SK-N-SH treated with all-trans-retinoic acid at 6 μM for 48 hours (cell line): Measurements from ENCODE around the gene GNA14.
"Not testable (repeated sequence)": the region's sequence is repeated elsewhere in the genome, so short reads cannot be mapped to it uniquely, and the experiment has no call there.

Experiments used
- ATAC-seq: fragments of 200-7000 bp; cut with Tn5 transposase; 3 replicates; pipeline ENCODE4 v1.9.1; 2020; ENCODE audit warnings: mild to moderate bottlenecking, moderate library complexity
- ARNTL ChIP-seq: fragments of 450-650 bp; formaldehyde crosslinking; IDR thresholded peaks from 2 replicates; pipeline ENCODE4 v1.5.0; 2020; ENCODE audit warnings: low read depth, mild to moderate bottlenecking, moderate library complexity, borderline replicate concordance
- BACH2 ChIP-seq: fragments of 250-450 bp; sonication (Bioruptor Pico); IDR thresholded peaks from 2 replicates; pipeline ENCODE4 v1.9.0; 2021; ENCODE audit warnings: mild to moderate bottlenecking, borderline replicate concordance
- CREB5 ChIP-seq: fragments of 250-450 bp; sonication (Bioruptor Pico); IDR thresholded peaks from 2 replicates; pipeline ENCODE4 v1.5.1; 2020; ENCODE audit warnings: low read depth, mild to moderate bottlenecking, moderate library complexity
- CSDC2 ChIP-seq: fragments of 250-450 bp; sonication (Bioruptor Pico); IDR thresholded peaks from 2 replicates; pipeline ENCODE4 v1.5.0; 2020; ENCODE audit warnings: mild to moderate bottlenecking, moderate library complexity
- CSRNP3 ChIP-seq: fragments of 250-450 bp; sonication (Bioruptor Pico); IDR thresholded peaks from 2 replicates; pipeline ENCODE4 v1.5.1; 2021; ENCODE audit warnings: mild to moderate bottlenecking, moderate library complexity
- ESRRG ChIP-seq: fragments of 250-450 bp; sonication (Bioruptor Pico); IDR thresholded peaks from 2 replicates; pipeline ENCODE4 v1.6.1; 2021; ENCODE audit warnings: mild to moderate bottlenecking
- GLIS3 ChIP-seq: fragments of 250-450 bp; sonication (Bioruptor Pico); IDR thresholded peaks from 2 replicates; pipeline ENCODE4 v1.5.0; 2020; ENCODE audit warnings: mild to moderate bottlenecking, moderate library complexity
- ISL1 ChIP-seq: fragments of 250-450 bp; sonication (Bioruptor Pico); IDR thresholded peaks from 2 replicates; pipeline ENCODE4 v2.1.2; 2022; ENCODE audit warnings: mild to moderate bottlenecking, moderate library complexity
- PPARA ChIP-seq: fragments of 250-450 bp; sonication (Bioruptor Pico); IDR thresholded peaks from 2 replicates; pipeline ENCODE4 v1.5.0; 2020; ENCODE audit warnings: mild to moderate bottlenecking, borderline replicate concordance
- RARB ChIP-seq: fragments of 250-450 bp; sonication (Bioruptor Pico); IDR thresholded peaks from 2 replicates; pipeline ENCODE4 v1.8.0; 2021; ENCODE audit warnings: mild to moderate bottlenecking, moderate library complexity
- SNAI2 ChIP-seq: fragments of 250-450 bp; sonication (Bioruptor Pico); IDR thresholded peaks from 2 replicates; pipeline ENCODE4 v1.5.0; 2020; ENCODE audit warnings: mild to moderate bottlenecking, moderate library complexity
- TCF4 ChIP-seq: fragments of 250-450 bp; sonication (Bioruptor Pico); IDR thresholded peaks from 2 replicates; pipeline ENCODE4 v1.8.0; 2021; ENCODE audit warnings: mild to moderate bottlenecking, moderate library complexity, borderline replicate concordance
- TOX ChIP-seq: fragments of 250-450 bp; sonication (Bioruptor Pico); IDR thresholded peaks from 2 replicates; pipeline ENCODE4 v1.8.0; 2021; ENCODE audit warnings: mild to moderate bottlenecking, moderate library complexity, borderline replicate concordance
- ZC3H10 ChIP-seq: fragments of 250-450 bp; sonication (Bioruptor Pico); IDR thresholded peaks from 2 replicates; pipeline ENCODE4 v1.5.1; 2021; ENCODE audit warnings: mild to moderate bottlenecking, moderate library complexity
- ZFP3 ChIP-seq: fragments of 250-450 bp; sonication (Bioruptor Pico); IDR thresholded peaks from 2 replicates; pipeline ENCODE4 v1.5.0; 2020; ENCODE audit warnings: mild to moderate bottlenecking, moderate library complexity
- ZFP30 ChIP-seq: fragments of 450-650 bp; formaldehyde crosslinking; IDR thresholded peaks from 2 replicates; pipeline ENCODE4 v1.5.0; 2022; ENCODE audit warnings: mild to moderate bottlenecking, moderate library complexity
- ZNF70 ChIP-seq: fragments of 450-650 bp; formaldehyde crosslinking; IDR thresholded peaks from 2 replicates; pipeline ENCODE4 v1.5.0; 2020; ENCODE audit warnings: mild to moderate bottlenecking, moderate library complexity
- TF ChIP-seq, protein P1 (sequence below): fragments of 250-450 bp; sonication (Bioruptor Pico); IDR thresholded peaks from 2 replicates; pipeline ENCODE4 v1.8.0; 2020; ENCODE audit warnings: mild to moderate bottlenecking, moderate library complexity, borderline replicate concordance
- TF ChIP-seq, protein P2 (sequence below): fragments of 250-450 bp; sonication (Bioruptor Pico); IDR thresholded peaks from 2 replicates; pipeline ENCODE4 v1.8.0; 2021; ENCODE audit warnings: low read depth, mild to moderate bottlenecking, moderate library complexity, borderline replicate concordance

The GNA14 gene

DNA sequence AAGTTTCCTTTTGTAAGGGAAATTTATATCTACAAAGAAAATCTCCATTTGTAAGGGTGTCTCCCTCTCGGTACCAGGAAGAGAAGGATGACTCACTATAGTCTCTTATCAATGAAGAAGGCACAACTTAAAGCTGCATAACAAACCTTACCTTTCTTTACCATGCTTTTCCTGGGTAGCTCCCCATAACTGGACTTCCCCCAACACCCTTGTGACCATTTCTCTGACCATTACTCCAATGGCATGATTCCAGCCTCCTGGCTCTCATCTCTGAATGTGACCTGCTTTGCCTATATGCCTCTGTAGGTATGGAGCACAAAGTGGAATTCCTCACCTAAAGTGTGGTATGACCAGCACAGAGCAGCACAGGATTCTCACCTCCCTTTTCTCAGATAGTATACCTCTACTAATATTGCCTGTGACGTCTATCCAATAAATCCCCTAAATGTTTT, 62.8 kb downstream of the GNA14 start:
- TF ChIP-seq ZNF70 (CRISPR knock-in tag) (peak; percentile 96), RARB (no peak), ARNTL (CRISPR knock-in tag) (no peak), ESRRG (CRISPR knock-in tag) (no peak)
- no peak for ATAC-seq

DNA sequence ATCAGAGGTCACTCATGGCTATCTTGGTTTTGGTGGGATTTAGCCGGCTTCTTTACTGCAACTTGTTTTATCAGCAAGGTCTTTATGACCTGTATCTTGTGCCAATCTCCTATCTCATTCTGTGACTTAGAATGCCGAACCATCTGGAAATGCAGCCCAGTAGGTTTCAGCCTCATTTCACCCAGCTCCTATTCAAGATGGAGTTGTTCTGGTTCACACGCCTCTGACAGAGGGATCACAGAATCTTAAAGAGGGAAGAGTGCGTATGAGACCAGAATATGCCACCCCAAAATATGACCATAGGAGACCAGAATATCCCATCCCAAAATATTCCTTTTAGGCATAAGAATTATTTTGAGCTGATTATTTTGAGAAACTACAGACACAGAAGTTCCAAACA, 63.2 kb downstream of the GNA14 start:
- ATAC-seq, result not testable (repeated sequence)

DNA sequence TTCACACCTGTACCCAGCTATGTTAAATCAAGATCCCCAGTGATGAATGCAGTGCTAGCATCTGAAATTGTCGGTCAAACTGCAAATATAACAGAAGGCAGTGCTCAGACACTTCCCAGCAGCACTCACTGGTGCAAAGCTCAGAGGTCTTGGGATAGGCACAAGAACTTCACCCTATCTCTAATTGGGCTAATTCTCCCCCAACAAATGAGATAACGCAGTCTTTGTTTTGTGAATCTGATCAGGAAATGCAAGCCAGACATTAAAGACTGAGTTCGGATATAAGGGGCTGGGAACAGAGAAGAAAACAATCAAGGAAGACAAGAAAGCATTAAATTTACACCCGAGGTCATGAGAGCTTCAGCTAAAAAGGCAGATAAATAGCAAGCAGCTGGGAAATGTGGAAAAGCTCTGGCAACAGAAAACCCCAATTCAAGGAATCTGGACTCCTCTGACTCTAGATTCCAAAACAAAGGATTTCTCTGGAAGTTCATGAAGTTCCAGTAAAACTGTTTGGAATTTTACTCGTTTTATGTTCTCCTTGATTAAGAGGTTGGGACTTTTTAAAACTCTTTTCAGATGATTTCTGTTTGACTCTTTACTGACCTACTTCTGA, 65.1 kb downstream of the GNA14 start:
- TF ChIP-seq BACH2 (CRISPR knock-in tag) (no peak), CREB5 (CRISPR knock-in tag) (no peak), PPARA (CRISPR knock-in tag) (no peak), CSDC2 (no peak)
- ATAC-seq, result no peak

GRCh38 chr9:77582525-77582924, 65.6 kb downstream of the GNA14 start:
- no peak for ATAC-seq
- no peak for TF ChIP-seq ZFP30
- no peak for TF ChIP-seq RARB
- TF ChIP-seq BACH2 (CRISPR knock-in tag), result no peak
- no peak for TF ChIP-seq TOX (CRISPR knock-in tag)

GRCh38 chr9:77575785-77576184, 72.3 kb downstream of the GNA14 start:
- TF ChIP-seq ISL1 (CRISPR knock-in tag) (no peak), GLIS3 (no peak), PPARA (CRISPR knock-in tag) (no peak), RARB (no peak), ZFP30 (no peak), TOX (CRISPR knock-in tag) (no peak), ZC3H10 (CRISPR knock-in tag) (no peak), ARNTL (CRISPR knock-in tag) (no peak), TCF4 (CRISPR knock-in tag) (no peak), CSRNP3 (no peak), SNAI2 (no peak)
- TF ChIP-seq, protein P1, sequence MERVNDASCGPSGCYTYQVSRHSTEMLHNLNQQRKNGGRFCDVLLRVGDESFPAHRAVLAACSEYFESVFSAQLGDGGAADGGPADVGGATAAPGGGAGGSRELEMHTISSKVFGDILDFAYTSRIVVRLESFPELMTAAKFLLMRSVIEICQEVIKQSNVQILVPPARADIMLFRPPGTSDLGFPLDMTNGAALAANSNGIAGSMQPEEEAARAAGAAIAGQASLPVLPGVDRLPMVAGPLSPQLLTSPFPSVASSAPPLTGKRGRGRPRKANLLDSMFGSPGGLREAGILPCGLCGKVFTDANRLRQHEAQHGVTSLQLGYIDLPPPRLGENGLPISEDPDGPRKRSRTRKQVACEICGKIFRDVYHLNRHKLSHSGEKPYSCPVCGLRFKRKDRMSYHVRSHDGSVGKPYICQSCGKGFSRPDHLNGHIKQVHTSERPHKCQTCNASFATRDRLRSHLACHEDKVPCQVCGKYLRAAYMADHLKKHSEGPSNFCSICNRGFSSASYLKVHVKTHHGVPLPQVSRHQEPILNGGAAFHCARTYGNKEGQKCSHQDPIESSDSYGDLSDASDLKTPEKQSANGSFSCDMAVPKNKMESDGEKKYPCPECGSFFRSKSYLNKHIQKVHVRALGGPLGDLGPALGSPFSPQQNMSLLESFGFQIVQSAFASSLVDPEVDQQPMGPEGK, result no peak
- ATAC-seq, result no peak

GRCh38 chr9:77569335-77569734, 78.8 kb downstream of the GNA14 start:
- ATAC-seq, result no peak
- TF ChIP-seq ESRRG (CRISPR knock-in tag) (no peak), CREB5 (CRISPR knock-in tag) (no peak), PPARA (CRISPR knock-in tag) (no peak), ZFP3 (CRISPR knock-in tag) (no peak)

DNA sequence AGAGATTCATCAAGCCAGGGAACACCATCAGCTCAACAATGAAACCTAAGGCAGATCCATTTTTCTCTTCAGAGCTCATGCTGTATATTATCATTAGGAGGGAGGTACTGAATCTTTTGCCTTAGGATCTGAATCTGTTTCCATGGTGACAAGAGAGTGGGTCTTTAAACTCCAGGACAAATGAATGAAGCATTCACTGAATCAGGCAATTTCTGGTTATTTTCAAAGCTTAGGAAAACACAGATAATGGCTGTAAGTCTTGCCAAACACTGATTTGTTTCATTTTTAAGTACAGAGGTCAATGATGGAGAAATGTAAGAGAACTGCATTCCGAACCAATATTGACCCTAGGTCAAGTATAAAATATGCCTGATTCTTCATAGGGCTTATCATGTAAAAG, 84.9 kb downstream of the GNA14 start:
- ATAC-seq, result no peak
- TF ChIP-seq, protein P2, sequence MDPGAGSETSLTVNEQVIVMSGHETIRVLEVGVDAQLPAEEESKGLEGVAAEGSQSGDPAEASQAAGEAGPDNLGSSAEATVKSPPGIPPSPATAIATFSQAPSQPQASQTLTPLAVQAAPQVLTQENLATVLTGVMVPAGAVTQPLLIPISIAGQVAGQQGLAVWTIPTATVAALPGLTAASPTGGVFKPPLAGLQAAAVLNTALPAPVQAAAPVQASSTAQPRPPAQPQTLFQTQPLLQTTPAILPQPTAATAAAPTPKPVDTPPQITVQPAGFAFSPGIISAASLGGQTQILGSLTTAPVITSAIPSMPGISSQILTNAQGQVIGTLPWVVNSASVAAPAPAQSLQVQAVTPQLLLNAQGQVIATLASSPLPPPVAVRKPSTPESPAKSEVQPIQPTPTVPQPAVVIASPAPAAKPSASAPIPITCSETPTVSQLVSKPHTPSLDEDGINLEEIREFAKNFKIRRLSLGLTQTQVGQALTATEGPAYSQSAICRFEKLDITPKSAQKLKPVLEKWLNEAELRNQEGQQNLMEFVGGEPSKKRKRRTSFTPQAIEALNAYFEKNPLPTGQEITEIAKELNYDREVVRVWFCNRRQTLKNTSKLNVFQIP (CRISPR knock-in tag), result no peak
- TF ChIP-seq ISL1 (CRISPR knock-in tag), result peak; percentile 77
